Osteoblast (primary cell): ENCODE measurements around the gene MCM6. TPM values are rescaled to one million over a fixed set of nuclear protein-coding genes. Genes with fewer than 3 reads are reported as not detected.

Source experiments
- DNase-seq: peaks from one replicate; pipeline ENCODE4 v3.0.0; 2011; ENCODE audit warnings: low spot score, mixed read lengths; ENCODE audit not compliant: insufficient read length; ENCODE audit errors: missing footprints
- H2AFZ ChIP-seq: 2 replicates; pipeline ENCODE4 v1.6.0; 2011; ENCODE audit warnings: mild to moderate bottlenecking, low read length
- H3K27ac ChIP-seq: 2 replicates; pipeline ENCODE4 v1.5.1; 2011; ENCODE audit warnings: mild to moderate bottlenecking, low read depth, low read length, moderate library complexity
- H3K27me3 ChIP-seq: 2 replicates; pipeline ENCODE4 v1.6.0; 2012; ENCODE audit warnings: mild to moderate bottlenecking, control low read depth, inconsistent platforms, low read length, moderate library complexity; ENCODE audit not compliant: insufficient read depth
- H3K36me3 ChIP-seq: 2 replicates; pipeline ENCODE4 v1.5.1; 2011; ENCODE audit warnings: mild to moderate bottlenecking, low read length, control low read depth, moderate library complexity; ENCODE audit not compliant: insufficient read depth
- H3K4me1 ChIP-seq: 2 replicates; pipeline ENCODE4 v1.5.1; 2011; ENCODE audit warnings: mild to moderate bottlenecking, low read length, control low read depth, moderate library complexity; ENCODE audit not compliant: insufficient read depth
- H3K4me2 ChIP-seq: 2 replicates; pipeline ENCODE4 v1.6.0; 2011; ENCODE audit warnings: mild to moderate bottlenecking, low read length; ENCODE audit not compliant: insufficient read depth
- H3K4me3 ChIP-seq: fragments of 200-600 bp; sonication (generic); 3 replicates; pipeline ENCODE4 v1.5.1; 2012; ENCODE audit warnings: mild to moderate bottlenecking, low read length, inconsistent platforms; ENCODE audit not compliant: insufficient read depth
- H3K79me2 ChIP-seq: 2 replicates; pipeline ENCODE4 v1.6.0; 2012; ENCODE audit warnings: mild to moderate bottlenecking, low read length, control low read depth, inconsistent platforms; ENCODE audit not compliant: insufficient read depth
- H3K9me3 ChIP-seq: 2 replicates; pipeline ENCODE4 v1.5.1; 2011; ENCODE audit warnings: low read depth, low read length, control low read depth
- H4K20me1 ChIP-seq: 2 replicates; pipeline ENCODE4 v1.6.0; 2012; ENCODE audit warnings: mild to moderate bottlenecking, low read length, control low read depth; ENCODE audit not compliant: insufficient read depth
- CTCF ChIP-seq: IDR thresholded peaks from 2 replicates; pipeline ENCODE4 v1.5.1; 2011; ENCODE audit warnings: mild to moderate bottlenecking, low read depth, low read length, moderate library complexity; ENCODE audit errors: extremely low read depth
- total RNA-seq: library from RNA; depleted of rRNA; stranded (reverse); fragments of >200 nt; gene quantifications from 2 replicates; pipeline ENCODE4 v1.2.3, GENCODE V29; 2012

Gene MCM6
- total RNA-seq, 1 donor = 14.5 TPM

- TF ChIP-seq CTCF = no peak
- Histone ChIP-seq H2AFZ (peak overlapping the region; percentile 81), H3K27ac (peak overlapping the region; percentile 63), H3K4me2 (peak overlapping the region; percentile 82), H3K9me3 (no peaks in the 10 kb centered on the region), H3K4me3 (peak overlapping the region; percentile 59), H3K27me3 (no peaks in the 10 kb centered on the region), H3K4me1 (peaks cover 39% of the 10 kb centered on the region), H3K36me3 (peaks cover 13% of the 10 kb centered on the region), H3K79me2 (no peaks in the 10 kb centered on the region), H4K20me1 (no peaks in the 10 kb centered on the region)
- no peak for DNase-seq
These were observed 35.6 kb downstream of the MCM6 start for GRCh38 chr2:135840601-135841000.

GRCh38 chr2:135839713-135840112 is 36.5 kb downstream of the MCM6 start:
- Histone ChIP-seq H2AFZ (no peak overlapping the region), H4K20me1 (no peaks in the 10 kb centered on the region), H3K4me3 (no peak overlapping the region), H3K4me2 (peak overlapping the region; percentile 82), H3K27me3 (no peaks in the 10 kb centered on the region), H3K79me2 (no peaks in the 10 kb centered on the region), H3K36me3 (peaks cover 9% of the 10 kb centered on the region), H3K9me3 (no peaks in the 10 kb centered on the region), H3K4me1 (peaks cover 39% of the 10 kb centered on the region), H3K27ac (peak overlapping the region; percentile 63)
- no peak for TF ChIP-seq CTCF
- DNase-seq = peak; percentile 84

GRCh38 chr2:135838502-135838901 is 37.7 kb downstream of the MCM6 start:
- no peaks in the 10 kb centered on the region for H3K27me3 ChIP-seq
- no peak overlapping the region for H3K4me2 ChIP-seq
- H3K9me3 ChIP-seq = no peaks in the 10 kb centered on the region
- H2AFZ ChIP-seq = no peak overlapping the region
- no peak overlapping the region for H3K4me3 ChIP-seq
- H3K27ac ChIP-seq = no peak overlapping the region
- no peaks in the 10 kb centered on the region for H3K79me2 ChIP-seq
- peaks cover 34% of the 10 kb centered on the region for H3K4me1 ChIP-seq
- H4K20me1 ChIP-seq = no peaks in the 10 kb centered on the region
- TF ChIP-seq CTCF = no peak
- H3K36me3 ChIP-seq = peaks cover 4% of the 10 kb centered on the region
- DNase-seq = no peak

GRCh38 chr2:135836596-135837270 is 39.5 kb downstream of the MCM6 start, which contains the start of gene LCT:
Gene LCT (minus strand): TSS chr2:135837184. CDS start chr2:135837169, 15 bp downstream.
- H3K79me2 ChIP-seq = no peaks in the 10 kb centered on the region
- no peak for DNase-seq
- no peak within 1 kb of the TSS for H3K4me2 ChIP-seq
- no peaks in the 10 kb centered on the region for H3K9me3 ChIP-seq
- H3K27ac ChIP-seq = no peak within 1 kb of the TSS
- TF ChIP-seq CTCF = no peak
- no peaks in the 10 kb centered on the region for H3K27me3 ChIP-seq
- H3K4me3 ChIP-seq = no peak within 1 kb of the TSS
- H4K20me1 ChIP-seq = no peaks in the 10 kb centered on the region
- H3K4me1 ChIP-seq = peaks cover 28% of the 10 kb centered on the region
- H2AFZ ChIP-seq = no peak within 1 kb of the TSS
- H3K36me3 ChIP-seq = no peaks in the 10 kb centered on the region
